Left ventricle myocardium inferior (tissue), 1 donor: Measurements from ENCODE around the gene FEN1. TPM values are rescaled to one million over a fixed set of nuclear protein-coding genes. Genes with fewer than 3 reads are reported as not detected.

Experiments
- DNase-seq: peaks from one replicate; pipeline ENCODE4 v3.0.0-alpha.2; 2020
- H3K27ac ChIP-seq: fragments of 200-600 bp; replicated peaks from 2 replicates; pipeline ENCODE4 v1.8.0; 2021
- H3K27me3 ChIP-seq: fragments of 200-600 bp; 2 replicates; pipeline ENCODE4 v1.8.0; 2021; ENCODE audit warnings: low read depth
- H3K36me3 ChIP-seq: fragments of 200-600 bp; 2 replicates; pipeline ENCODE4 v1.8.0; 2021
- H3K4me1 ChIP-seq: fragments of 200-600 bp; 2 replicates; pipeline ENCODE4 v1.8.0; 2021
- H3K4me3 ChIP-seq: fragments of 200-600 bp; 2 replicates; pipeline ENCODE4 v1.8.0; 2021; ENCODE audit warnings: mild to moderate bottlenecking, moderate library complexity
- H3K9me3 ChIP-seq: fragments of 200-600 bp; replicated peaks from 2 replicates; pipeline ENCODE4 v1.8.0; 2021
- CTCF ChIP-seq: fragments of 200-600 bp; IDR thresholded peaks from 2 replicates; pipeline ENCODE4 v1.8.0; 2021; ENCODE audit warnings: antibody characterized with exemption, mild to moderate bottlenecking, borderline replicate concordance
- intact Hi-C: fragments of 100-400 bp; cut with micrococcal nuclease; formaldehyde crosslinking; loops from one replicate; pipeline ENCODE4 v1.11.0; 2022
- total RNA-seq: library from RNA; stranded (reverse); fragmentation: NEBNext Ultra II Directional; extraction: Animal tissue kit (Norgen Biotek cat#: 25700); gene quantifications from one replicate; pipeline ENCODE4 v1.2.1, GENCODE V29; 2021
- donor health status: DM: no; HTN: yes; CAD: no; lungs with severe emphysema.

FEN1 gene
- total RNA-seq, 1 donor from 2014 or later = 5.8 TPM

DNA sequence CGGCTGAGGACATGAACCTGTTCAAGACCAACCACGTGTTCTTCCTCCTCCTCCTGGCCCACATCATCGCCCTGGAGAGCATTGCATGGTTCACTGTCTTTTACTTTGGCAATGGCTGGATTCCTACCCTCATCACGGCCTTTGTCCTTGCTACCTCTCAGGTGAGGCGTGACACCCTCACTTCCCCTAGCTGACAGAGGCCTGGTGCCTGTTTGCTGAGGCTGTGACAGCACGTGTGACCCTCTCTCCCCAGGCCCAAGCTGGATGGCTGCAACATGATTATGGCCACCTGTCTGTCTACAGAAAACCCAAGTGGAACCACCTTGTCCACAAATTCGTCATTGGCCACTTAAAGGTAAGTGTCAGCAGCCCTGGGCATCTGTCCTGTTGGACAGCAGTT is 47.7 kb downstream of the FEN1 start:
- Histone ChIP-seq H3K4me1 (peaks cover 27% of the 10 kb centered on the region), H3K27ac (no peak overlapping the region), H3K36me3 (peaks cover 16% of the 10 kb centered on the region), H3K27me3 (no peaks in the 10 kb centered on the region), H3K4me3 (no peak overlapping the region), H3K9me3 (no peaks in the 10 kb centered on the region)
- intact Hi-C loops = no loop called here
- DNase-seq = no peak
- no peak for TF ChIP-seq CTCF

- intact Hi-C loops = no loop called here
- H3K4me3 ChIP-seq = peak overlapping the region; percentile 34
- H3K36me3 ChIP-seq = peaks cover 16% of the 10 kb centered on the region
- H3K27me3 ChIP-seq = no peaks in the 10 kb centered on the region
- peak overlapping the region; percentile 75 for H3K27ac ChIP-seq
- no peaks in the 10 kb centered on the region for H3K9me3 ChIP-seq
- DNase-seq = no peak
- peaks cover 18% of the 10 kb centered on the region for H3K4me1 ChIP-seq
- TF ChIP-seq CTCF = no peak
Measured at GRCh38 chr11:61841636-61842527, 49.2 kb downstream of the FEN1 start.

GRCh38 chr11:61842528-61842820 is 49.8 kb downstream of the FEN1 start:
- H3K4me1 ChIP-seq = peaks cover 18% of the 10 kb centered on the region
- peak overlapping the region; percentile 34 for H3K4me3 ChIP-seq
- H3K36me3 ChIP-seq = peaks cover 16% of the 10 kb centered on the region
- H3K27me3 ChIP-seq = no peaks in the 10 kb centered on the region
- no peak for TF ChIP-seq CTCF
- DNase-seq = no peak
- H3K9me3 ChIP-seq = no peaks in the 10 kb centered on the region
- intact Hi-C loops = no loop called here
- H3K27ac ChIP-seq = peak overlapping the region; percentile 75

GRCh38 chr11:61844909-61845565 is 52.3 kb downstream of the FEN1 start:
- Histone ChIP-seq H3K36me3 (peaks cover 34% of the 10 kb centered on the region), H3K27me3 (no peaks in the 10 kb centered on the region), H3K4me1 (peaks cover 18% of the 10 kb centered on the region), H3K4me3 (no peak overlapping the region), H3K9me3 (no peaks in the 10 kb centered on the region), H3K27ac (no peak overlapping the region)
- DNase-seq = no peak
- no peak for TF ChIP-seq CTCF
- intact Hi-C loops = no loop called here

DNA sequence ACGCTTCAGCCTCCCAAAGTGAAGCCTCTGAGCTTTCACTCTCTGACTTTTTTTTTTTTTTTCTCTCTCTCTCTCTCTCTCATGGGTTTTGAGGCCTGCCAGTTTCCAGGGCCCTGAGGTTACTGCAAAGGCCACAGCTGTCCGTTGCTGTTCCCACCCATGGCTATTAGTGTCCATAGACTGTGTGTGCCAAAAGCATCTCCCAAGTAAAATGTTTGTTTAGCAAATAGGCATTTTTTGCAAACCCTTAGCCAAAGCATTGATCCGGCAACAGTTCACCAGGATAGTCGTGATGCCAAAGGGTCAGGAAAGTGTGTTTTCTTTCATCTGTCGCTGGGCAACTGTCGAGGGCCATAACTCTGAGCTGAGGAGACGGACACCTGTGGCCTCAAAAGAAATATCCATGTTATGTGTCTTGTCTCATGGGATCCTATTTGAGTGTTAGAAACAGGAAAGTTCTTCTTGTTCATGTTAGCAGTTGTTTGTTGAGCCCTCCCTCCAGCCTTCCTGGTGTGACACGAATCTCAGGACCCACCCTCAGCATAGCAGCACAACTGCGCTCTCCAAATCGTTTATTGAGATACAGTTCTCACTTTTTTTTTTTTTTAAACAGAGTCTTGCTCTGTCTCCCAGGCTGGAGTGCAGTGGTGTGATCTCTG is 53.8 kb downstream of the FEN1 start:
- DNase-seq = no peak
- intact Hi-C loops = no loop called here

More for the DNA sequence above, 53.8 kb downstream of the FEN1 start:
- H3K27ac ChIP-seq = no peak overlapping the region
- no peak overlapping the region for H3K4me3 ChIP-seq
- peaks cover 25% of the 10 kb centered on the region for H3K36me3 ChIP-seq
- H3K9me3 ChIP-seq = no peaks in the 10 kb centered on the region
- H3K4me1 ChIP-seq = peaks cover 25% of the 10 kb centered on the region
- no peak for TF ChIP-seq CTCF
- no peaks in the 10 kb centered on the region for H3K27me3 ChIP-seq

Other genes with a start within 250 kb of the FEN1 start
- gene SYT7, start 211.8 kb upstream of the FEN1 start, total RNA-seq = 18.9 TPM
- 3.2 TPM for gene DAGLA, start 112.5 kb upstream of the FEN1 start, total RNA-seq
- 0.14 TPM for gene MYRF, start 40.3 kb upstream of the FEN1 start, total RNA-seq
- 117 TPM for gene TMEM258, start 312 bp upstream of the FEN1 start, total RNA-seq
- 24.1 TPM for gene FADS1, start 24.1 kb downstream of the FEN1 start, total RNA-seq
- 25.7 TPM for gene FADS2, start 35.4 kb downstream of the FEN1 start, total RNA-seq
- 65.5 TPM for gene FADS3, start 98.6 kb downstream of the FEN1 start, total RNA-seq
- gene RAB3IL1, start 124.7 kb downstream of the FEN1 start, total RNA-seq = 9.5 TPM
- 0.58 TPM for gene BEST1, start 157.4 kb downstream of the FEN1 start, total RNA-seq
- gene FTH1, start 174.7 kb downstream of the FEN1 start, total RNA-seq = 2,346 TPM